Left colon (tissue), 2 donors: ENCODE data around the gene BMPER. TPM values are rescaled to one million over a fixed set of nuclear protein-coding genes. Genes with fewer than 3 reads are reported as not detected.

ENCODE experiments used
- ATAC-seq: fragments of 200-7000 bp; cut with Tn5 transposase; one replicate; pipeline ENCODE4 v1.9.1; 2020; ENCODE audit warnings: mild to moderate bottlenecking, moderate library complexity
- DNase-seq, 2 donors: peaks; one replicate each; pipeline ENCODE4 v3.0.0-alpha.2; 2020
- intact Hi-C, 2 donors: fragments of 100-400 bp; cut with DNase I in 1 of 2; cut with micrococcal nuclease in 1 of 2; formaldehyde crosslinking; loops; one replicate each; pipeline versions ENCODE4 v1.11.2 to v1.14.0; 2022; cut with DNase I, micrococcal nuclease
- total RNA-seq, 2 donors: library from RNA; stranded (reverse); fragmentation: NEBNext Ultra II Directional; extraction: Animal tissue kit (Norgen Biotek cat#: 25700); gene quantifications; one replicate each; pipeline ENCODE4 v1.2.1, GENCODE V29; 2021
- donor health status: DM: no; HTN: no; CAD: no.
- donor health status: DM: yes; HTN: yes; CAD: no.

The BMPER gene
- total RNA-seq, 2 donors from 2014 or later = 1.2 to 1.5 TPM

DNA sequence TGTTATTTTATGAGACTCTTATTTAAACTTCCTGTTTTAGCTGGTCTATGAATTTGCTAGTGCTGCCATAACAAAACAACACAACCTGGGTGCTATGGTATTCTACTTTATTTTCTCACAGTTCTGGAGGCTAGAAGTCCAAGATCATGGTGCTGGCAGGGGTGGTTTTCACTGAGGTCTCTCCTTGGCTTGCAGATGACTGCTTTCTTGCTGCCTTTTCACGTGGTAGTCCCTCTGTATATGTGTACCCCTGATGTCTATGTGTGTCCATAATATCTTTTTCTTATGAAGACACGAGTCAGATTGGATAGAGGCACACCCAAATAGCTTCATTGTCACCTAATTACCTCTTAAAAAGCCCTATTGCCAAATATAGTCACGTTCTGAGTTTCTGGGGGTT is 270.5 kb downstream of the BMPER start:
- DNase-seq (no peak), ATAC-seq (peak; percentile 37)
- intact Hi-C loops = no loop called here

GRCh38 chr7:34177476-34177875 is 272.1 kb downstream of the BMPER start:
- DNase-seq = no peak
- intact Hi-C loops = no loop called here
- ATAC-seq = no peak

DNA sequence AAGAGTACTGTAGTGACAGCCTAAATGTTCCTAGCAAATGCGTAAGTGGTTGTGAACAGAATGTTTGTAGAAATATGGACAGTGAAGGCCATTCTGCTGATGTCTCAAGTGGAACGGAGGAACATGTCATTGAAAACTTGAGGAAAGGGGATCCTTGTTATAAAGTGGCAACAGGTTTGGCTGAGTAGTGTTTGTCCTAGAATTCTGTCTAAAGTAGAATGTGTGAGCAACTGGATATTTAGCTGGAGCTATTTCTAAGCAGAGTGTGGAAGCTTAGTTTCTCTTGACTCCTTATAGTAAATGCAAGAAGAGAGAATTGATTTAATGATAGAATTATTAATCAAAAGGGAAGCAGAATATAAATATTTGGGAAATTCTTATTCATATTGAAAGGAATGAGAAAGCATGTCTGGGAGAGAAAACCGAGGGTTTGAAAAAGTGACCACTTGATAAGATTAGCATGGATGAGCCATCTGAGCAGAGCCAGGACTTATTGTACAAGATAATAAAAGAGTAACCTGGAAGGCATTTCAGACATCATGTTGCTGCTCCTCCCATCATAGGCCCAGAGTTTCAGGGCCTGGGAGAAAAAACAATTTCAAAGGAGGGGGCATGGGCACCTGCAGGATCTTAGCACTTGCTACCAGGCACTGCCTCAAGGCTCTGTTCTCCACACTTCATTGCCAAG is 276.1 kb downstream of the BMPER start:
- no peak for DNase-seq
- intact Hi-C loops = no loop called here
- no peak for ATAC-seq

DNA sequence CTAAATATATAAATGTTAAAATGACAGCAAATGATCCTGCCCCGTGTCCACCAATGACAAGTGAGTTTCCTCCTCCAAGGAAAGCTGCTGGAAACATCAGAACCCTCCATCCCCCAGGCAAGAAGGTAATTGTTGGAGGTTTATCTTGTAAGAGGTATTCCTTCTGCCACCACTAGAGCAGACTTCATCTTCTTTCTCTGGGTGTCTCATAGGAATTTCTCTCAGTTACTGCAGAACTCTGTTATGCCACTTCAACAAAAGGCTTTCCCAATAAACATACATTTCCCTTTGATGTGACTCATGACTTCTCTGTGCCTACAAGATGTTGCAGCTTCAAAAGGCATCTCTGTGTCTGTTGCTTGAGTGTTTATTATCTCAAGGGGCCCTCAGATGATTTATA is 279.1 kb downstream of the BMPER start:
- ATAC-seq (no peak), DNase-seq (no peak)
- intact Hi-C loops = no loop called here

DNA sequence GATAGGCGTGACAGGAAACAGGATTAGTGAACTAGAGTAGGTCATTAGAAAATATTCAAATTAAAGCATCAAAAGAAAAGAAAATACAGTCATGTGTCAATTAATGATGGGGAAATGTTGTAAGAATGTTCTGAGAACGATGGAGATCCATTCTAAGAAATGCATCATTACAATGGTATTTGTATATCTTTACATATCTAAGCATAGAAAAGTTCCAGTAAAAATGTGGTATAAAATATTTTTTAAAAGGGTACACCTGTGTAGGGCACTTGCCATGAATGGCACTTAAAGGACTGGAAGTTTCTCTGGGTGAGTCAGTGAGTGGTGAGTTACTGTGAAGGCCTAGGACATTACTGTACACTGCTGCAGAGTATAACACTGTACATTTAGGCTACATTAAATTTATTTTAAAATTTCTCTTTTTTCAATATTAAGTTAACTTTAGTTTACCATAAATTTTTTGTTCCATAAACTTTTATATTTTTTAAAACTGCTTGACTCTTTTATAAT is 282.5 kb downstream of the BMPER start:
- ATAC-seq (no peak), DNase-seq (no peak)
- intact Hi-C loops = no loop called here

- DNase-seq (no peak), ATAC-seq (no peak)
- intact Hi-C loops = no loop called here
Measured at GRCh38 chr7:34189031-34189430, 283.7 kb downstream of the BMPER start.

DNA sequence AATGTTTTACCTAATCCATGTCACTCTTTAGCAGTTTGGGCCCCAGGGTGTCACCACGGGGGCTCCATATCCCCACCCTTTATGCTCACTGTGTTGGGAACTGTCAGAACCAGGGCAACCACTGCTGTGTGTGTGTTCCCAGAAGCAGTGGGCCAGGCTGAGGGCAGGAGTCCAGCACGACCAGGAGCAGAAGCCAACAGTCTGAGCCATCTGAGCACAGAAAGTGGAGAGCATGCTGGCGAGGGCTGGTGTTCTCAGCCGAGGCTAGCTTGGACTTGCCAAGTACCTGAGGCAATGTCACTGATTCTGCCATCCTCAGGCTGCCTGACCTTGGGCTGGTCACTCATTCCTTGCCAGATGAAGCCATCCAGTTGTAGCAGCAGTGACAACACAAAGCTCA is 285.0 kb downstream of the BMPER start:
- intact Hi-C loops = no loop called here
- ATAC-seq = no peak
- no peak for DNase-seq

GRCh38 chr7:34191162-34191561 is 285.8 kb downstream of the BMPER start:
- ATAC-seq (no peak), DNase-seq (no peak)
- intact Hi-C loops = no loop called here

GRCh38 chr7:34191771-34192479 is 286.6 kb downstream of the BMPER start:
- DNase-seq (no peak), ATAC-seq (no peak)
- intact Hi-C loops = no loop called here

- no peak for ATAC-seq
- intact Hi-C loops = no loop called here
- no peak for DNase-seq
Measured at GRCh38 chr7:34192906-34193305, 287.6 kb downstream of the BMPER start.

DNA sequence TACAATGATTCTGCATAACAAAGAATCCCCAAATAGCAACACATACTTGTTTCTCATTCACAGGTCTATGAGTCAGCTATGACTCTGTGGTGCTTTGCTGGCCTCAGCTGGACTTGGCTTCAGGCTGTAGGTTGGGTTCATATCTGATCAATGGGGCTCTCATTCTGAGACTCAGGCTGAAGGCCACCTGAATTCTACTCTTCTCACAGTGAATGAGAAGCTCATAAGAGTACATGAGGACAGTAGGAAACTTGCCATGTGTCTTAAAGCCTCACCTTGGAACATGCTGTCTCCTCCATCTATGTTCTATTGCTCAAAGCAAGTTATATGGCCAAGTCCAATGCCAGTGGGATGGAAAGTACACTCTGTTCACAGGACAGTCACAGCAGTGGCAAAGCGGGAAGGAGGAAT is 292.9 kb downstream of the BMPER start:
- intact Hi-C loops = no loop called here
- ATAC-seq (no peak), DNase-seq (no peak)
